HG03159 (cell line): Measurements from ENCODE around the gene DNM1.

Experiments used
- ATAC-seq: cut with Tn5 transposase; IDR thresholded peaks from one replicate; pipeline ENCODE4 v1.9.1; 2021; ENCODE audit warnings: mild to moderate bottlenecking, moderate library complexity; ENCODE audit not compliant: unreplicated experiment

Gene DNM1

DNA sequence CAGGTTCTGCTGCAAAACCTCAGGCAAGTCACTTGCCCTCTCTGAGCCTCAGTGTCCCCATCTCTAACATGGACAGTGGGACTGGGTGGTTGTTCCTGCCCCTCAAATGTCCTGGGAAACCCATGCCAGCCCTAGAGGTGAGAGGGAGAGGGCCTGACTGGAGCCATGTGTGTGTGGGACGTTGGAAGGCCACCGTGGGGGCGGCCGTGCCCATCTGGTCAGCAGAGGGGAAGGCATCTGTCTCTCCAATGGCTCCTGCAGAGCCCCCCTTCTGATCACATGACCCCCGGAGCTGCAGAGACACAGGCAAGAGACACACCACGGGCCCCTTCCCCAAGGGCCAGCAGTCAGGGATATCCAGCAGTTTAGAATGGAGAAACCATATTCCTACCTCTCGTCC, 1.7 kb downstream of the DNM1 start:
- ATAC-seq: no peak

DNA sequence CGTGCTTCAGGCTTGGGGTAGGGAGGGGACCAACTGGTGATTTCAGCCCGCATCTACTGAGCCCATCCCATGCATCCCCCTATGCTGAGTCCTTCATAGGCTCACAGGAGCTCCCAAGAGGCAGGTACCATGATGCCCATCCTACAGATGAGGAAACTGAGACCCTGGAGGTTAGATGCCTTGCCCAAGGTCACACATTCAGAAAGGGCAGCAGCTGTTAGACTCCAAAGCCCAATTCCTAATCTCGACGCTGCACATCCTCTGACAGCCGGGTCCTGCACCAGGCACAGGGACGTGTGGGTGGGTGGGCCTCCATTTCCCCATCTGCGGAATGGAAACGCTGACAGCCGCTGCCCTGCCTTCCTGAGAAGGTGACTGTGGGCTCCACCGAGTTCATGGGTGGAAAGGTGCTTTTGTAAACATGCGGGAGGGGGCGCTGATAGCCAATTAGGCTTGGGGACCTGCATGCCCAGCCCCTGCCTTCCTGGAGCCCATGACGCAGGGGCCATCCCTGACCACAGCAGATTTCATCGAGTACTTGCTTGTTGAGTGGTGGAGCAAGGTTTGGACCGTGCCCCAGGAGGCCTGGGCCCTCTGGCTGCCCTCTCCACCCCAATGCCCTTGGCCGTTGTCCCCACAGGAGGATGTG, 2.2 kb downstream of the DNM1 start:
- no peak for ATAC-seq

DNA sequence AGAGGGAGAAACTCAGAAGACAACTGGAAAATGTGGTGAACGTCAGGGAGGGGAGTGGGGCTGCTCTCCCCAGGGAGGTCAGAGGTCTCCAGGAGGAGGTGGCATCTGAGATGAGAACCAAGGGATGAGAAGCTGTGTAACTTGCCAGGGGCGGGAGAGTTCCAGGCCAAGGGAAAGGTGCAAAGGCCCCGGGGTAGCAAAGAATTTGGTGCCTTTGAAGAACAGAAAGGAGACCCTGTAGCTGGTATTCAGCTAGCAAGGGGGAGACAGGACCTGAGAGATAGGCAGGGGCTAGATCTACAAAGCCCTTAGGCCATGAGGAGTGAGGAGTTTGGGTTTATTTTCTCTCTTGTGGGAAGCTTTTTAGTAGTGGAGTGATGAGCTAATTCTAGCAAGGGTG, 3.3 kb downstream of the DNM1 start:
- ATAC-seq: no peak

DNA sequence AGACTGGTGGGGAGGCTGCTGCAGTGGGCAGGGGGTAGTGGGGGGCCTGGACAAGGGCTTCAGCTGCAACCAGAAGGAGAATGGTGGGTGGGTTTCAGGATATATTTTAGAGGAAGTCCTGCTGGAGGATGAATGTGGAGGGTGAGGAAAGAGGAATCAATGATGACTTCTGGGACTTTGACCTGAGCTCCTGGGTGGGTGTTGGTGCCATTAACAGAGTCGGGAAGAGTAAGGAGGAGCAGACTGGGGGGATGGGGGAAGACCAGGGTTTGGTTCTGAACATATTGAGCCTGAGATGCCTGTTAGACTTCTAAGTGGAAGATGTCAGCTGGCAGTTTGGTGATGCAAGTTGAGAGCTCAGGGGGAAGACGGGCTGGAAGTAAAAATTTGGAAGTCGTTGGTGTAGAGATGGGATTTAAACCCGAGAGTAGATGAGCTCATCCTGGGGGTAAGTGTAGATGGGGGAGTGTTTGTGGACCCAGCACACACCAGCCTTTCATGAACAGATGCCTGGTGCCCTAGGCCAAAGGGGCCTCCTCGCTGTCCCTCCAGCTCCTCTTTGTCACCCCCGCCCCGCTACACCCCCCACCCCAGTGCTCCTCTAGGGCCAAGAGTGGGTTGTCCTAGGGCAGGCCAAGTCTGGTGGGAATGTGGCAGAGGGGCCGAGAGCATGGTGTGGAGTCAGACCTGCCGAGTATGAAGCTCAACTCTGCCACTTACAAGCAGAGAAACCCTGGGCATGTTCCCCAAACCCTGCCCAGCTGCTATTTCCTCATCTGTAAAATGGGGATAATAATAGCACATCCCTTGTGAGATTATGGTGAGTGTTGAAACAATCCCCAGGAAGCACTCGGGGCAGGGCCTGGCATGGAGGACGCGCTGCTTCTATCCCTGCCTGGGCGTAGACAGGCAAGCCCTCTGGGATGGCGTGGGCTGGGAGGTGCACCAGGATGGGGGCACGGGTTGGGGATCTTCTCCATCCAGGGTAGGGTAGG, 4.0 kb downstream of the DNM1 start:
- no peak for ATAC-seq

DNA sequence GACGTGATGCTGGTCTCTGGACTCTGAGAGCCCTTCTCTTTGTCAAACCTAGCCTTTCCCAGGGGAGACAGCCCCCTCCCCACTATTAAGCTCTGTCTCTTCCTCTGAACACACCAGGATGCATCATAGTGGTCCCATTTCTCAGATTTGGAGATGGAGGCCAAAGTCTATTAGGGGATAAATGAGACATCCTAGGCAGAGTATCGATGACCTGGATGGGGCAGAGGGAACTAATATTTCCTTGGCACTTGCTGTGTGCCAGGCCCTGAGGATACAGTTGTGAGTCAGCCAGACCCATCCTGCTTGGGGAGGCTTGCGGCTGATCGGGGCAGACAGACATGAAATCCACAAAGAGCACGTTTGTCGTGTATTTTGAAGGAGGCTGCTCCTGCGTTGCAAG, 5.2 kb downstream of the DNM1 start:
- no peak for ATAC-seq

DNA sequence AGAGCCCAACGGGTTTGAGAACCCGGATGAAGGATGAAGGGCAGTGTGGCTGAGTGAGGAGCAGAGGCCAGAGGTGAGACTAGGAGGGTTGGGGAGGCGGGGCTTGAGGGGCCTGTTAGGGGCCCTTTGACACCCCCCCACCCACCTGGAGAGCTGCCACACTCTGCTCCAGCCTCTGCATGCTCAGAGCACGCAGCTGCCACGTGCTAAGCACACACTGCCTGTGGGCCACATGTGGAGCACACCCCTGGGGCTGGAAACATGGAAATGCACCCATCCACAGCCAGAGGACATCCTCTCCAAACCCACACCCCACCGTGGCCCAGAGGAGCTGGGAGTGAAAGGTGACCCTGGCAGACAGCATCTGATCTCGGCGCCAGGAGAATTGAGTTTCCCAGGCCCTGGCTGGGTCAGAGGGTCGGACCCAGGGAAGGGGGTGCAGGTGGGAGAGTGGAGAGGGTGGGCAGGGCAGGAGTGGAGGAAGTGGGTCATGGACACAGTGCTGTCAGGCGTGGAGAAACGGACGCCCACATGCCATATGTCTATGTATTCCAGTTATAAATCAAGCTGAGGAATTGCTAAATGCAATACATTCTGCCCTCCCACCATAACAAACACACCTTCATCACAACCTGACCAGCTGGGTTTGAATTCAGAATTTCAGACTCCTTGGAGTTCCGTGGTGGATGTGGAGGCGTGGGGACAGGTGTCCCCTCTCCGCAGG, 5.9 kb downstream of the DNM1 start:
- ATAC-seq: no peak

DNA sequence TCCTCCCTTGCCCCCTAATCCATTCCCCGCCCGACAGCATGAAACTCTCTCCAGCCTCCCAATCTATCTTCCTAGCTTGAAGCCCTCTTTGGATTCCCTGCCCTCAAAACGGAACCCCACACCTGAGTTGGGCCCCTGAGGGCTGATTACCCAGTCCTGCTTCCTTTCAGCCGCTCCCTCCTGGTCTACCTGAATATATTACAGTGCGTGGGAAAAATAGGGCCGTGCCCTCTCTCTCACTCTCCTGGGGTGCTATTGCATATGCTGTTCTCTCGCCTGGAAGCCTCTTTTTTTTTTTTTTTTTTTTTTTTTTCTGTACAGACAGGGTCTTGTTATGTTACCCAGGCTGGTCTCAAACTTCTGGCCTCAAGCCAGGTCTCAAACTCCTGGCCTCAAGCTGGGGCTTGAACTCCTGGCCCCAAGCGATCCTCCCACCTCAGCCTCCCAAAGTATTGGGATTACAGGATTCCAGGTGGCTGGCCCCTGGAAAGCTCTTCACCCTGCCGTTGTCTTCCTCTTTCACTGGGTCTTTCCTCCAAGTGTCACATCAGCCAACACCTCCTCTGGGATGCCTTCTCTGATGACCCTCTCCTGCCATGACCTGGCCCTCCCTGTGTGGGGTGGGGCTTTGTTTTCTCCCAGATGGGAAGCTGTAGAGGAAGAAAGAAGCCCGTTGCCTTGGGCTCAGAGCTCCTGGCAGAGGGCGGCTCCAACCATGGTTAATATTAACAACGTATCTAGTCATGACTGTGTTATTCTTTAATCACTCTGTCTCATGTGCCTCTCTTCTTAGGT, 8.2 kb downstream of the DNM1 start:
- ATAC-seq: no peak

DNA sequence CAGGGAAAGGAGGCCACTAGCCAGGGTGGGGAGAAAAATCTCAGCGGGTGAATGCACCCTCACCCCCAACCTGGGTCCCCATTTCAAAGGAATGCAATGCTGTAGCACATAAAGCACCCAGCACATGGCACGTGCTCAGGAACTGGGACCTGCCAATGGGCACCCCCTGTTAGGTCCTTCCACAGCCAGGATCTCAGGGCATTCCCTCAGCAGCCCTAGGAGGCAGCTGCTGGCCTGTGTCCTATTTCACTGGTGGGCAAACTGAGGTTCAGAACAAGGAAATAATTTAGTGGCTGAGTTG, 8.8 kb downstream of the DNM1 start:
- no peak for ATAC-seq

DNA sequence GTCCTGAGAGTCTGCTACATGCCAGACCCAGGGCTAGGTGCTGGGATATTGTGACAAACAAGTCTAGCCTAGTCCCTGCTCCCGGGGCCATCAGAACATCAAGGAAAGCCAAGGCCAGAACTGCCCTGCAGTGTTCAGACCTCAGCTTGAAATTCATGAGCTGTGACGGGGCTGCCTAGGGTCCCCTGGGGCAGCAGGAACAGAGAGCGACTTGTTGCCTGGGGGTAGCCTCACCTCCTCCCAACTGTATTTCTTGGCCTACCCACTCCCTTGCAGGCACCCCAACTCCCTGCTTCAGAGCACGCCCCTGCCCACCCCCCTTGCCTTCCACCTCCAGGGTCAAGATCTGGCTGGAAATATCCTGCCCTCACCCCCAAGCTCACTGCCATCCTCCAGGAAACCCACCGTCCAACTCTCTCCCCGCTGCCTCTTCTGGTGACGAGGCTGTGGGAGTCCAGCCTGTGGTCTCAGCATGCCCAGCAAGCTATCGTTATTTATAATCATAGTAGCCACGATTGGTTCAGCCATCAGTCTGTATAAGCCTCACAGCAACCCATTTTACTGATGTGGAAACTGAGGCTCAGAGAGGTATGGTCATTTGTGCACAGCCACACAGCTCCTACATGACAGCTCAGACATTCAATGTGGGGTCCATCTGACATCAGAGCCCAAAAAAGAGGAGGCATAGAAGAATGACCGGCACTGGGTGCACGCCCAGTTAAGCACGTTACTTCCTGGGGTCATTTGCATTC, 10.7 kb downstream of the DNM1 start:
- ATAC-seq: no peak

DNA sequence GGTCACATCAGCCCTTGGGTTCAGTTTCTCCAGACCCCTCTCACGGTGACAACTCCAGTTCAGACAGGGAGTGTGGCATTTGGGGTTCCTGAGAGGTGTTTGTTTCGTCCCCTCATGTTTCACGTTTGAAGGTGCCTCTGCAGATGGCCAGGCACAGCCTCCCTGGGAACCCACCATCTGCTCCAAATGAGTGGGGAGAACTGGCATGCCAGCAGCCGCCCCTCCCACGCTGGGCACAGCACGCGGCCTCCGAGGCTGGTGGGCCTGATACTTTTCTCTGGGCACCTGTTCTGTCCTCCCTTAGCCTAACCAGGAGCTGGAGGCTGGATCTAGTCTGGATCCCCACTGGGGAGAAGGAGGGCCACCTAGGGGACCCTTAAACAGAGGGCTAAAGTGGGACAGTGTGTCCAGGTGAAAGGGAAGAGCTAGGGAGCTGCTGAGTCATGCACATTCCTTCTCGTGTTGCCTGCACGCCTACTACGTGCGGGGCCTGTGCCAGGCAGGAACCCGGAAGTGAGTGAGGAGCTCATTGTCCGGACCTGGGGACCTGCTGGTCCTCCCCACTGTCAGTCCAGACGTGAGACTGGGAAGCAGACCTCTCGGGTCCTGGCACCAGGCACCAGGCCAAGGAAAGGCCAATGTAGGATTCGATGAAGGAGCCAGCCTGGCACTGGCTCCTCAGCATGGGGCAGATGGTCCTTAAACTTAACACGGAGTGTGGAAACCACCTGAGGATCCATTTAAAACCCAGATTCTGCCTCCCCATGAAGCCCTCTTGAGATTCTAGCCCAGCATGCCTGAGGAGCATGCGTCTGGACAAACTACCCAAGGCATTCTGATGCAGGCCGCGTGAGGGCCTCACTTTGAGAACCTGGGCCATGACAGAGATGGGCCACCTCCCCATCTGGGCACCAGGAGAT, 11.7 kb downstream of the DNM1 start:
- no peak for ATAC-seq

DNA sequence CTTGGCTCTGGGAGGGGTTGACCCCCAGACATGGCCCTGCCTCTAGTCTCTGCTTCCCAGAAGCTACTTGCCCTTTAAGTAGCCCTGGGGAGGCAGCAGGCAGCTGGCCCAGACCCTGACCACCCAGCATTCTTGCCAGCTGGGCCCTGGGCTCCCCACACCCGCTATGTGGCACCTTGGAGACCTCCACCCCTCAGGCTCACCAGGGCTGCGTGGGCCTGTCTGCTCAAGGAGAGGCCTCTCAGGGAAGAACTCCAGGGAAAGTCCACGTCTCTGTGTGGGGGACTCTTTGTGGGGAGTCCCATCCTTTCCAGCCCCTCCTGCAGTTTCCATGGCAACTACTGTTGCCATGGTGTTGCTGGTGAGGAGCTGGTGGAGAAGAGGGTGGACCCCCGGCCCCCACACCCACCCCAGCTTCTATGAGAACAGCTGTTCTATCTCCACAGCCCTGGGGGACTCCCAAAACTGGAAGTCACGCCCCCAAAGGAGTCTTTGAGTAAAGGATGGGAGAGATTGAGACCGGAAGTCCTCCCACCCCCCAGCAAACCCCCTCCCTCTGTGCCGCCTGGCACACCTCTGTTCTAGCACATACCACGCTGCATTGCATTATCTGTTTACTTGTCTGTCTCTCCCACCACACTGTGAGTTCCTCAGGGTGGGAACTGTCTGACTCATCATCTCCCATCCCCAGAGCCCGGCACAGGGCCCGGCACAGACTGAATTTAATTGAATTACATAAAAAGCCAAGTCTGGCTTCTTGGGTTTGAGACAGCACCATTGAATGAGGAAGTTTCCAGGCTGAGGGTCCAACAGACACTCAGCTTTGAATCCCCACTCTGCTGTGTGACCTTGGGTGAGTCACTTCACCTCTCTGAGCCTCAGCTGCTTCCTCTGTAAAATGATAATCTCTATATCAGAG, 12.6 kb downstream of the DNM1 start:
- ATAC-seq: no peak

DNA sequence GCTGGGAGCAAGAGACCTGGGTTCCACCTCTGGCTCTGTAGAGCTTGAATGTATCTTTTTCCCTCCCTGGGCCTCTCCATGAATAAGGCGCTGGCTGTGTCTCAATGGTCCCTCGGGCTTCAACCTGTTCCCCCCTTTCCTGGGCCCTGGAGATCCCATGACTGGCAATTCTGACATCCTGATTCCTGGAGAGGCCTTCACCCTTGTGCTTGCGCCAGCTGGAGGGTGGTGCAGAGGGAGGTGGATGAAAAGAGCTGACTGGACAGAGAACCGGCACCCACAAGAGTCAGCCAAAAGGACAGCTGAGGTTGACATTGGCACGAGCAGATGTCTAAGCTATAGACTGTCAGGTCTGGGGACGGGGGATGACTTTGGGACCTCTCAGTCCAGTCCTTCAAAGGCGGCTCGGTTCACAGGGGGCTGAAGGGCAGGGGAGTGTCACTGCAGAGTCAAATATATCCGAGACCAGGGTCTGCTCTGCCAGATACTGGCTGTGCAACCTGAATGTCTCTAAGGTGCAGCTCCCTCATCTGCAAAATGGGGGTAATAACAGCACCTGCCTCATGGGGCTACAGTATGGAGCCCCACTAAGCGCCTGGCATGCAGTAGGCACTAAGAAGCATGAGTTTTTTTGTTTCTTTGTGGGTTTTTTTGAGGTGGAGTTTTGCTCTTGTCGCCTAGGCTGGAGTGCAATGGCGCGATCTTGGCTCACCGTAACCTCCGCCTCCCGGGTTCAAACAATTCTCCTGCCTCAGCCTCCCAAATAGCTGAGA, 13.8 kb downstream of the DNM1 start:
- no peak for ATAC-seq

DNA sequence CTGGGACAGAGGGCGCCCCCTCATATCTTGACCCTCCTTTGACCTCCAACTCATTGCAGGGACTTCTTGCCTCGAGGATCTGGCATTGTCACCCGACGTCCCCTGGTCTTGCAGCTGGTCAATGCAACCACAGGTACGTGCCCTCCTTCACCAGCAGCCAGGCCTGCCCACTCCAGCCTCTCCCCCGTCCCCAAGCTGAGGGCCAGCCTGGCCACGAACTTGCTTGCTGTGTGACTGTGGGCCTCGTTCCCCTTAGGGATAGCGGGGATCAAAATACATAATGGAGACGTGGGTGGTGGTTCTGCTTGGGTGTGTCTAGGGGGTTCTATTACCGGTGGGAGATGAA, 15.0 kb downstream of the DNM1 start:
- no peak for ATAC-seq

DNA sequence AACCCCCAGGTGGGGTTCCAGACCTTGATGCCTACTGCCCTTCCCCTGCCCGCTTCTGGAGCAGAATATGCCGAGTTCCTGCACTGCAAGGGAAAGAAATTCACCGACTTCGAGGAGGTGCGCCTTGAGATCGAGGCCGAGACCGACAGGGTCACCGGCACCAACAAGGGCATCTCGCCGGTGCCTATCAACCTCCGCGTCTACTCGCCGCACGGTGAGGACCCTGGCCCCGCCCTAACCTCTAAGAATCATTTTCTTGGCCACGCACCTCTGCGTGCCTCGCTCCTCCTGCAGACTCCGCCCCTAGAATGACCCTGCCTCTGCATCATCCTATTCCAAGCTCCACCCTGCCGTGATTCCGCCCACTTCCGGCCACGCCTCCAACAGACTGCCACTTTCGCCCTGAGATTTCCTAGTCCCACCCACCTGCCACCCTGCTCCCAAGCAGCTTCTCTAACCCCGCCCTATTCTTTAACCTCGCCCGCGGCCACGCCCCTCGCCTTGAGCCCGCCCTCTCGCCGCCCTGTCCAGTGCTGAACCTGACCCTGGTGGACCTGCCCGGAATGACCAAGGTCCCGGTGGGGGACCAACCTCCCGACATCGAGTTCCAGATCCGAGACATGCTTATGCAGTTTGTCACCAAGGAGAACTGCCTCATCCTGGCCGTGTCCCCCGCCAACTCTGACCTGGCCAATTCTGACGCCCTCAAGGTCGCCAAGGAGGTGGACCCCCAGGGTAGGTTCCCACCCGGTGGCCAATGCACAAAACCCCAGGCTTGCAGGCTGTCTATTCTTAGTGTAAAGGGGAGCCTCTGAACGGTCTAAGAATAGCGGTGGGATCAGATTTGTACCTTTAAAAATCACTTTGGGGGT, 15.6 kb downstream of the DNM1 start:
- ATAC-seq: peak; percentile 72

DNA sequence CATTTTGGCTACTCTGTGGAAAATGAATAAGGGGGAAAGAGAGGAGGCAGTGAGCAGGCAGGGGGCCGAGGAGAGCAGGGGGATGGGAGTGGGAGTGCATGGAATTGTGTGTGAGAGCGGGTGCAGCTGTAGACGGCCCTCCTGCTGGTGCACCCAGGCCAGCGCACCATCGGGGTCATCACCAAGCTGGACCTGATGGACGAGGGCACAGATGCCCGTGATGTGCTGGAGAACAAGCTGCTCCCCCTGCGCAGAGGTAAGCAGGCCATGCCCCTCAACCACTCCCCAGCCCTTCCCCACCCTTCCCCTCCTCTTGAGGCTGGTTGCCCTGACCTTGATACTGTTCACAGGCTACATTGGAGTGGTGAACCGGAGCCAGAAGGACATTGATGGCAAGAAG, 16.7 kb downstream of the DNM1 start:
- ATAC-seq: no peak

DNA sequence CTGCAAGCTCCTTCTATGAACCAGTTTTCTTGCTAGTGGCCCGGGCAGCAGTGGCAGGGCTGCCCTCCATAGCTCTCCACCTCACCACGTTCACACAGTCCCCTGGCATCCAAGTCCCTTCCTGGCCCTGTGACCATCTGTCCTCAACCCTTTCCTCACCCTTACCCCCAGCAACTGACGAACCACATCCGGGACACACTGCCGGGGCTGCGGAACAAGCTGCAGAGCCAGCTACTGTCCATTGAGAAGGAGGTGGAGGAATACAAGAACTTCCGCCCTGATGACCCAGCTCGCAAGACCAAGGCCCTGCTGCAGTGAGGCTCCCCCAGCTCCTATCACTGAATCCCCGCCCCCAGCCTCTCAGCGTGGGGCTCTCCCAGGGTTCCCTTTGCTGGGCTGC, 18.8 kb downstream of the DNM1 start:
- no peak for ATAC-seq
